Endothelial cell of umbilical vein (primary cell): ENCODE results near the gene UBASH3B. TPM values are rescaled to one million over a fixed set of nuclear protein-coding genes. Genes with fewer than 3 reads are reported as not detected.

Experiments
- BruUV-seq: library from RNA; stranded (reverse); fragments of 400-500 nt; replicated peaks from 2 replicates; lab custom pipeline; 2021; lab: Mats Ljungman, UMichigan
- CTCF ChIA-PET: fragments of 300-600, 350-600 bp; sonication (Branson Sonifier 250); formaldehyde crosslinking; loops from one replicate; lab custom pipeline; 2021; ENCODE audit warnings: antibody characterized with exemption, inconsistent platforms; lab: Charles Lee
- POLR2A ChIA-PET: fragments of 300-600, 350-600 bp; sonication (Branson Sonifier 250); formaldehyde crosslinking; loops from one replicate; lab custom pipeline; 2021; ENCODE audit warnings: antibody characterized with exemption, inconsistent platforms; lab: Charles Lee
- DNase-seq: peaks from one replicate; pipeline ENCODE4 v3.0.0-alpha.2; 2011; ENCODE audit warnings: low read depth, low spot score
- FAIRE-seq: peaks from 2 replicates; lab custom pipeline; 2011; peaks lifted over from hg19 to GRCh38; lab: Jason Lieb, UNC
- H2AFZ ChIP-seq: 2 replicates; pipeline ENCODE4 v1.6.0; 2012; ENCODE audit warnings: low read depth, low read length, control low read depth, inconsistent platforms
- H3K27ac ChIP-seq: 2 replicates; pipeline ENCODE4 v1.5.1; 2011; ENCODE audit warnings: low read depth, mild to moderate bottlenecking, control low read depth, low read length, moderate library complexity; ENCODE audit not compliant: insufficient read depth
- H3K27me3 ChIP-seq, 2 experiments: 2 replicates each; pipeline versions ENCODE4 v1.6.0 to v1.6.1; 2011; ENCODE audit warnings: low read length in 2 of 2, mixed read lengths in 1 of 2; ENCODE audit not compliant: control insufficient read depth in 2 of 2, insufficient read depth in 2 of 2
- H3K36me3 ChIP-seq, 2 experiments: 2 replicates in 1 of 2; 3 replicates in 1 of 2; pipeline ENCODE4 v1.5.1; 2011; ENCODE audit warnings: low read length in 2 of 2, mild to moderate bottlenecking in 1 of 2, moderate library complexity in 1 of 2; ENCODE audit not compliant: control insufficient read depth in 2 of 2, insufficient read depth in 2 of 2; ENCODE audit errors: extremely low read depth in 1 of 2
- H3K4me1 ChIP-seq: 3 replicates; pipeline ENCODE4 v1.5.1; 2011; ENCODE audit warnings: mild to moderate bottlenecking, low read length; ENCODE audit not compliant: control insufficient read depth, insufficient read depth; ENCODE audit errors: extremely low read depth
- H3K4me2 ChIP-seq: 2 replicates; pipeline ENCODE4 v1.6.1; 2011; ENCODE audit warnings: low read length, control low read depth, mixed read lengths; ENCODE audit not compliant: insufficient read depth
- H3K4me3 ChIP-seq, 3 experiments: fragments of 200-600 bp in 1 of 3; sonication (generic), shearing (Covaris generic) in 1 of 3; replicated peaks in 1 of 3; 2 replicates each; pipeline ENCODE4 v1.5.1; 2011 to 2016; ENCODE audit warnings: control low read depth in 3 of 3, low read length in 3 of 3, mild to moderate bottlenecking in 2 of 3, inconsistent platforms in 1 of 3, low read depth in 1 of 3, moderate library complexity in 1 of 3; ENCODE audit not compliant: insufficient read depth in 1 of 3
- H3K79me2 ChIP-seq: 2 replicates; pipeline ENCODE4 v1.6.0; 2012; ENCODE audit warnings: low read length, inconsistent platforms; ENCODE audit not compliant: control insufficient read depth, insufficient read depth
- H3K9ac ChIP-seq: replicated peaks from 2 replicates; pipeline ENCODE3; 2011; ENCODE audit warnings: low read length, control low read depth; ENCODE audit not compliant: insufficient read depth; ENCODE audit errors: extremely low read depth
- H3K9me1 ChIP-seq: replicated peaks from 3 replicates; pipeline ENCODE4 v1.6.0; 2011; ENCODE audit warnings: mild to moderate bottlenecking, low read length; ENCODE audit not compliant: control insufficient read depth, insufficient read depth; ENCODE audit errors: extremely low read depth
- H3K9me3 ChIP-seq: replicated peaks from 2 replicates; pipeline ENCODE4 v1.5.1; 2012; ENCODE audit warnings: low read length, inconsistent platforms; ENCODE audit not compliant: control insufficient read depth, insufficient read depth
- H4K20me1 ChIP-seq: replicated peaks from 2 replicates; pipeline ENCODE3; 2011; ENCODE audit warnings: mild to moderate bottlenecking, low read length; ENCODE audit not compliant: control insufficient read depth, insufficient read depth; ENCODE audit errors: extremely low read depth
- CTCF ChIP-seq, 2 donors: IDR thresholded peaks; 1 replicate in 1 of 2; 2 replicates in 1 of 2; pipeline ENCODE4 v1.5.1; 2011; ENCODE audit warnings: low read length in 2 of 2, mild to moderate bottlenecking in 2 of 2, moderate library complexity in 2 of 2, control low read depth in 1 of 2, inconsistent platforms in 1 of 2, low read depth in 1 of 2; ENCODE audit not compliant: insufficient read depth in 1 of 2; ENCODE audit errors: extremely low read depth in 1 of 2
- EZH2 ChIP-seq: IDR thresholded peaks from 2 replicates; pipeline ENCODE4 v1.6.1; 2012; ENCODE audit warnings: borderline replicate concordance, low read depth, mild to moderate bottlenecking, moderate library complexity, low read length, inconsistent platforms; ENCODE audit not compliant: severe bottlenecking
- FOS ChIP-seq: IDR thresholded peaks from 2 replicates; pipeline ENCODE4 v1.6.1; 2011; ENCODE audit warnings: mild to moderate bottlenecking, low read length, moderate library complexity, borderline replicate concordance; ENCODE audit not compliant: insufficient read depth
- GATA2 ChIP-seq: IDR thresholded peaks from 2 replicates; pipeline ENCODE4 v1.7.0; 2011; ENCODE audit warnings: low read depth, mild to moderate bottlenecking, moderate library complexity, mixed read lengths, low read length; ENCODE audit not compliant: insufficient read length, insufficient read depth
- JUN ChIP-seq: IDR thresholded peaks from 2 replicates; pipeline ENCODE4 v1.6.1; 2011; ENCODE audit warnings: borderline replicate concordance, low read depth; ENCODE audit not compliant: insufficient read length, insufficient read depth
- MAX ChIP-seq: IDR thresholded peaks from 2 replicates; pipeline ENCODE4 v1.6.1; 2011; ENCODE audit not compliant: insufficient read depth, insufficient read length
- MYC ChIP-seq: IDR thresholded peaks from one replicate; pipeline ENCODE4 v1.6.1; 2011; ENCODE audit warnings: mild to moderate bottlenecking, low read depth, low read length
- POLR2A ChIP-seq: IDR thresholded peaks from 2 replicates; pipeline ENCODE4 v1.6.1; 2012; ENCODE audit warnings: low read depth, mild to moderate bottlenecking, control low read depth, low read length
- POLR2AphosphoS5 ChIP-seq: IDR thresholded peaks from 2 replicates; pipeline ENCODE4 v1.6.1; 2012; ENCODE audit warnings: low read depth, mild to moderate bottlenecking, control low read depth, low read length, moderate library complexity; ENCODE audit not compliant: insufficient read depth
- dilution Hi-C: fragments of 300-500 bp; cut with MboI; formaldehyde crosslinking; loops from one replicate; pipeline ENCODE4 v1.15.0; 2019; ENCODE audit warnings: low sequenced_read_pairs; ENCODE audit not compliant: extremely low pct_ligation_motif_present
- intact Hi-C: fragments of 100-400 bp; cut with micrococcal nuclease; formaldehyde crosslinking; loops from one replicate; pipeline ENCODE4 v1.10.0; 2022
- polyA plus RNA-seq, 4 experiments: library from polyadenylated mRNA; depleted of rRNA in 3 of 4; stranded (reverse) in 3 of 4; unstranded in 1 of 4; fragments of >200 nt; gene quantifications; 2 replicates each; pipeline versions ENCODE4 v1.2.1 to v1.2.3, GENCODE V29; 2011 to 2012; ENCODE audit warnings: missing spikeins in 1 of 4
- total RNA-seq: library from RNA; stranded (reverse); gene quantifications from 2 replicates; pipeline ENCODE4 v1.2.3, GENCODE V29; 2021

The UBASH3B gene
- total and polyA plus RNA-seq, 2 donors (not counting 3 experiments of a cell fraction or from before 2014, with no cell fraction given): 23.7 to 38.1 TPM

DNA sequence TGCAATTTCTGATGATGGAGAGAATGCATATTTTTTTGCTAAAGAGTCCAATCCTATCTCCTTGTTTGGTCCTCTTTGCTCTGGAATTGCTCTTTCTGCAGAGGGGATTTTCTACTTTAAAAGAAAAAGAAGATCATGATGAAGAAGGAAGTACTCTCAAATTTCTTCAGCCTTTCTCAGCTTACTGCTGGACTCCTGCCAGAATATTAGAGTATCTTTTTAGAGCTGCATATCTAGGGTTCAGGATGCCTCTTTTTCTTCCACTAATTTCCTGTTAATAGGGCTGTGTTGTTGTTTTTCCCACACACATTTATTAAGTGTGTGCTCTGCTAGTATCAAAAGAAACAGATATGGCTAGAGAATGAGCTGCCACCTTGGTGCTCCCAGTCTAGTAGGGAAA, 18.2 kb downstream of the UBASH3B start:
- peak; percentile 47 for DNase-seq
- TF ChIP-seq GATA2 (no peak), POLR2AphosphoS5 (no peak), JUN (no peak), EZH2 (no peak), POLR2A (no peak), MAX (no peak), FOS (no peak), CTCF (IDR thresholded peaks at IDR 0.05; ENCODE audit: extremely low read depth in 1 of 2, insufficient read depth in 1 of 2, low read depth in 1 of 2, low read length in 2 of 2) (no peak), MYC (no peak)
- Histone ChIP-seq H3K27me3 (no peaks in the 10 kb centered on the region), H3K36me3 (no peaks in the 10 kb centered on the region), H2AFZ (no peak overlapping the region), H3K4me2 (no peak overlapping the region), H3K27ac (no peak overlapping the region), H3K9me1 (no peaks in the 10 kb centered on the region), H4K20me1 (no peaks in the 10 kb centered on the region), H3K4me1 (peaks cover 12% of the 10 kb centered on the region), H3K9me3 (no peaks in the 10 kb centered on the region), H3K9ac (no peak overlapping the region), H3K4me3 (no peak overlapping the region), H3K79me2 (peaks cover 21% of the 10 kb centered on the region)
- ChIA-PET POLR2A (interaction anchor here (1.3 kb wide), 1 partner anchor 18 kb away, joined by 3 read pairs; the partner anchor contains the start of gene UBASH3B), CTCF (interaction anchor here (0.7 to 1.7 kb wide), 10 partner anchors 9 to 190 kb away, joined by 3 to 8 read pairs (median 4); partner anchors contain the start of gene UBASH3B)
- BruUV-seq: no TSS peak
- FAIRE-seq: peak; percentile 76
- intact Hi-C loops (no loop called here), dilution Hi-C loops (no loop called here)
